Measurements from ENCODE around the gene YWHAH.

The YWHAH gene

GRCh38 chr22:31923747-31924146 is 20.6 kb upstream of the YWHAH start (continued):
- TF ChIP-seq TSHZ2 (CRISPR knock-in tag; IDR thresholded peaks at IDR 0.05): no peak
- no peak for TF ChIP-seq SNAI2 (CRISPR knock-in tag; IDR thresholded peaks at IDR 0.05)
- TF ChIP-seq OSR1 (CRISPR knock-in tag; IDR thresholded peaks at IDR 0.05): no peak
- TF ChIP-seq ISL1 (CRISPR knock-in tag; IDR thresholded peaks at IDR 0.05): no peak

GRCh38 chr22:31925056-31925455 is 19.3 kb upstream of the YWHAH start:
- TF ChIP-seq ZC3H10 (CRISPR knock-in tag; IDR thresholded peaks at IDR 0.05) (no peak), ARNTL (CRISPR knock-in tag; IDR thresholded peaks at IDR 0.05; ENCODE audit: borderline replicate concordance, low read depth) (no peak), SNAI2 (CRISPR knock-in tag; IDR thresholded peaks at IDR 0.05) (no peak), PPARA (CRISPR knock-in tag; IDR thresholded peaks at IDR 0.05; ENCODE audit: borderline replicate concordance) (no peak), CSDC2 (CRISPR knock-in tag; IDR thresholded peaks at IDR 0.05) (no peak), ZNF70 (CRISPR knock-in tag; IDR thresholded peaks at IDR 0.05) (no peak), ZNF565 (CRISPR knock-in tag; conservative IDR thresholded peaks at IDR 0.05; ENCODE audit: low read depth) (no peak), ZFP30 (CRISPR knock-in tag; IDR thresholded peaks at IDR 0.05) (no peak), ZNF8 (CRISPR knock-in tag; IDR thresholded peaks at IDR 0.05) (no peak), TCF4 (CRISPR knock-in tag; IDR thresholded peaks at IDR 0.05; ENCODE audit: borderline replicate concordance) (no peak), OSR1 (CRISPR knock-in tag; IDR thresholded peaks at IDR 0.05) (no peak), ESRRG (CRISPR knock-in tag; IDR thresholded peaks at IDR 0.05) (no peak), GLIS3 (CRISPR knock-in tag; IDR thresholded peaks at IDR 0.05) (no peak), ZFP3 (CRISPR knock-in tag; IDR thresholded peaks at IDR 0.05) (no peak), TOX (CRISPR knock-in tag; IDR thresholded peaks at IDR 0.05; ENCODE audit: borderline replicate concordance) (no peak), ISL1 (CRISPR knock-in tag; IDR thresholded peaks at IDR 0.05) (no peak), BACH2 (CRISPR knock-in tag; IDR thresholded peaks at IDR 0.05; ENCODE audit: borderline replicate concordance) (no peak), CSRNP3 (CRISPR knock-in tag; IDR thresholded peaks at IDR 0.05) (no peak)
- no peak for ATAC-seq

- TF ChIP-seq ZC3H10 (CRISPR knock-in tag; IDR thresholded peaks at IDR 0.05): no peak
- TF ChIP-seq POU6F1 (CRISPR knock-in tag; IDR thresholded peaks at IDR 0.05; ENCODE audit: borderline replicate concordance, low read depth): no peak
- TF ChIP-seq BACH2 (CRISPR knock-in tag; IDR thresholded peaks at IDR 0.05; ENCODE audit: borderline replicate concordance): no peak
- ATAC-seq: no peak
These were observed 18.3 kb upstream of the YWHAH start for GRCh38 chr22:31926024-31926423.

GRCh38 chr22:31926969-31927368 is 17.4 kb upstream of the YWHAH start:
- ATAC-seq: peak; percentile 94
- TF ChIP-seq PATZ1 (CRISPR knock-in tag; IDR thresholded peaks at IDR 0.05; ENCODE audit: borderline replicate concordance) (no peak), ESRRG (CRISPR knock-in tag; IDR thresholded peaks at IDR 0.05) (no peak), POU6F1 (CRISPR knock-in tag; IDR thresholded peaks at IDR 0.05; ENCODE audit: borderline replicate concordance, low read depth) (no peak), ARNTL (CRISPR knock-in tag; IDR thresholded peaks at IDR 0.05; ENCODE audit: borderline replicate concordance, low read depth) (no peak), CSDC2 (CRISPR knock-in tag; IDR thresholded peaks at IDR 0.05) (no peak), PPARA (CRISPR knock-in tag; IDR thresholded peaks at IDR 0.05; ENCODE audit: borderline replicate concordance) (no peak), CREB5 (CRISPR knock-in tag; IDR thresholded peaks at IDR 0.05; ENCODE audit: low read depth) (no peak), ZC3H10 (CRISPR knock-in tag; IDR thresholded peaks at IDR 0.05) (no peak), CSRNP3 (CRISPR knock-in tag; IDR thresholded peaks at IDR 0.05) (no peak), SNAI2 (CRISPR knock-in tag; IDR thresholded peaks at IDR 0.05) (no peak), BACH2 (CRISPR knock-in tag; IDR thresholded peaks at IDR 0.05; ENCODE audit: borderline replicate concordance) (no peak), ZNF70 (CRISPR knock-in tag; IDR thresholded peaks at IDR 0.05) (no peak)

All from SK-N-SH treated with all-trans-retinoic acid at 6 μM for 48 hours (cell line).